GM18951 (cell line): ENCODE data around the gene SSH2.
"Not testable (repeated sequence)": the region's sequence is repeated elsewhere in the genome, so short reads cannot be mapped to it uniquely, and the experiment has no call there.

Experiments
- POLR2A ChIP-seq: IDR thresholded peaks from 4 replicates; pipeline ENCODE4 v1.6.1; 2011; ENCODE audit warnings: mild to moderate bottlenecking; ENCODE audit not compliant: insufficient read length, insufficient read depth; ENCODE audit errors: extremely low read depth
- in situ Hi-C: fragments of 300-500 bp; cut with MboI; formaldehyde crosslinking; loops from one replicate; pipeline ENCODE4 v1.12.0; 2022; ENCODE audit warnings: low sequenced_read_pairs, mixed read lengths, inconsistent platforms; ENCODE audit not compliant: unreplicated experiment

SSH2 gene

GRCh38 chr17:29697371-29697770 lies 232.7 kb downstream of the SSH2 start:
- in situ Hi-C loops, result no loop called here
- TF ChIP-seq POLR2A, result no peak

- in situ Hi-C loops, result no loop called here
- no peak for TF ChIP-seq POLR2A
Measured at GRCh38 chr17:29694918-29695563, 235.0 kb downstream of the SSH2 start.

- in situ Hi-C loops, result no loop called here
- TF ChIP-seq POLR2A, result no peak
Measured at GRCh38 chr17:29693751-29694150, 236.3 kb downstream of the SSH2 start.

- TF ChIP-seq POLR2A, result no peak
Measured at GRCh38 chr17:29687596-29687995, 242.4 kb downstream of the SSH2 start.

GRCh38 chr17:29686993-29687590 lies 242.9 kb downstream of the SSH2 start:
- in situ Hi-C loops, result no loop called here

More at GRCh38 chr17:29687596-29687995, 242.4 kb downstream of the SSH2 start:
- in situ Hi-C loops, result no loop called here

GRCh38 chr17:29683481-29683880 lies 246.5 kb downstream of the SSH2 start:
- in situ Hi-C loops, result no loop called here
- no peak for TF ChIP-seq POLR2A

More at GRCh38 chr17:29686993-29687590, 242.9 kb downstream of the SSH2 start:
- no peak for TF ChIP-seq POLR2A

GRCh38 chr17:29682987-29683386 lies 247.0 kb downstream of the SSH2 start:
- TF ChIP-seq POLR2A, result no peak
- in situ Hi-C loops, result no loop called here

- in situ Hi-C loops, result no loop called here
- TF ChIP-seq POLR2A, result no peak
Measured at GRCh38 chr17:29682054-29682453, 248.0 kb downstream of the SSH2 start.

GRCh38 chr17:29677824-29678223 lies 252.2 kb downstream of the SSH2 start:
- in situ Hi-C loops, result no loop called here
- no peak for TF ChIP-seq POLR2A

- in situ Hi-C loops, result no loop called here
- TF ChIP-seq POLR2A, result no peak
Measured at GRCh38 chr17:29677221-29677791, 252.7 kb downstream of the SSH2 start.

GRCh38 chr17:29675961-29676360 lies 254.1 kb downstream of the SSH2 start:
- in situ Hi-C loops, result not testable (repeated sequence)

- in situ Hi-C loops, result no loop called here
- TF ChIP-seq POLR2A, result no peak
Measured at GRCh38 chr17:29674281-29674680, 255.7 kb downstream of the SSH2 start.

- TF ChIP-seq POLR2A, result no peak
- in situ Hi-C loops, result no loop called here
Measured at GRCh38 chr17:29671661-29672060, 258.4 kb downstream of the SSH2 start.

- TF ChIP-seq POLR2A, result no peak
- in situ Hi-C loops, result no loop called here
Measured at GRCh38 chr17:29669266-29669665, 260.8 kb downstream of the SSH2 start.

- in situ Hi-C loops, result no loop called here
- TF ChIP-seq POLR2A, result no peak
Measured at GRCh38 chr17:29667969-29668368, 262.1 kb downstream of the SSH2 start.

- in situ Hi-C loops, result no loop called here
- TF ChIP-seq POLR2A, result no peak
Measured at GRCh38 chr17:29665481-29665810, 264.6 kb downstream of the SSH2 start.
